ENCODE results near the gene GAA. TPM values are rescaled to one million over a fixed set of nuclear protein-coding genes. Genes with fewer than 3 reads are reported as not detected.

Gene GAA
- total RNA-seq, 4 donors from 2014 or later, result 42.1 to 131 (median 83.2) TPM

DNA sequence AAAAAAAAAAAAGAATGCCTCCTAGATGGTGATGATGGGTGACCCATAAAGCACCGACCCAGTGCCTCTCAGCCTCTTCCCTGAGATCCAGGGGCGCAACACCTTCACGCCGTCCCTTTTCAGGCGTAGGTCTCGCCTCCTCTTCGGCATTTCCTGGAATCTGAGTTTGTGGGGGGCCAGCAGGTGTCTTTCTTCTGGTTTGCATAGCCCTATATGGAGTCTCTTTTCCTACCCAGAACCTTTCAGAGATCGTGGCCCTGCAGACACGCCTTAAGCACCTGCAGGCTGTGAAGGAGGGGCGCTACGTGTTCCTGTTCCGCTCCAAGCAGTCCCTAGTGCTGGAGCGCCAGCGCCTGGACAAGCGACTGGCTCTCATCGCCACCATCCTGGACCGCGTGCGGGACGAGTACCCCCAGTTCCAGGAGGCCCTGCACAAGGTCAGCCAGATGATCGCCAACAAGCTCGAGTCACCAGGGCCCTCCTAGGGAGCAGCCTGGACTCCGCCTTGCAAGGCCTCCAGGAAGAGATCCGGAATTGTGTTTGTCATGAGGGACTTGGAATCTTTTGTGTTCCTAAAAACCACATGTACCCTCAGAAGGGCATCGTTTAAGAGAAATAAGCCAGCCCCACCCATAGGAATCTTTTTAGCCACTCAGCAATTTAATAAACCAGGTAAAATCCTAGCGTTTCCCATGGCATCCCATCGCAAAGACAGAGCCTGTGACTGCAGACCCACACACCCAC, 1.9 kb upstream of the GAA start:
- Histone ChIP-seq H3K36me3 (no peaks in the 10 kb centered on the region), H3K4me1 (peaks cover 10 to 17% of the 10 kb centered on the region in 2 donors), H3K4me3 (replicated peaks in 1 of 3) (no peak overlapping the region), H3K27me3 (no peaks in the 10 kb centered on the region), H3K9me3 (no peaks in the 10 kb centered on the region), H3K27ac (no peak overlapping the region)
- no peak for DNase-seq
- intact Hi-C loops (cut with DNase I), result loop anchor here (5.0 kb wide), 1 partner anchor 92 kb away; no protein-coding TSS in a partner anchor
- whole genome bisulfite sequencing, 2 donors, result 82 to 91% methylated on average over 19 to 27 of the region's 27 CpGs
- no peak for TF ChIP-seq POLR2A (IDR thresholded peaks at IDR 0.05)
- TF ChIP-seq, protein P1, sequence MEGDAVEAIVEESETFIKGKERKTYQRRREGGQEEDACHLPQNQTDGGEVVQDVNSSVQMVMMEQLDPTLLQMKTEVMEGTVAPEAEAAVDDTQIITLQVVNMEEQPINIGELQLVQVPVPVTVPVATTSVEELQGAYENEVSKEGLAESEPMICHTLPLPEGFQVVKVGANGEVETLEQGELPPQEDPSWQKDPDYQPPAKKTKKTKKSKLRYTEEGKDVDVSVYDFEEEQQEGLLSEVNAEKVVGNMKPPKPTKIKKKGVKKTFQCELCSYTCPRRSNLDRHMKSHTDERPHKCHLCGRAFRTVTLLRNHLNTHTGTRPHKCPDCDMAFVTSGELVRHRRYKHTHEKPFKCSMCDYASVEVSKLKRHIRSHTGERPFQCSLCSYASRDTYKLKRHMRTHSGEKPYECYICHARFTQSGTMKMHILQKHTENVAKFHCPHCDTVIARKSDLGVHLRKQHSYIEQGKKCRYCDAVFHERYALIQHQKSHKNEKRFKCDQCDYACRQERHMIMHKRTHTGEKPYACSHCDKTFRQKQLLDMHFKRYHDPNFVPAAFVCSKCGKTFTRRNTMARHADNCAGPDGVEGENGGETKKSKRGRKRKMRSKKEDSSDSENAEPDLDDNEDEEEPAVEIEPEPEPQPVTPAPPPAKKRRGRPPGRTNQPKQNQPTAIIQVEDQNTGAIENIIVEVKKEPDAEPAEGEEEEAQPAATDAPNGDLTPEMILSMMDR (IDR thresholded peaks at IDR 0.05), result no peak

DNA sequence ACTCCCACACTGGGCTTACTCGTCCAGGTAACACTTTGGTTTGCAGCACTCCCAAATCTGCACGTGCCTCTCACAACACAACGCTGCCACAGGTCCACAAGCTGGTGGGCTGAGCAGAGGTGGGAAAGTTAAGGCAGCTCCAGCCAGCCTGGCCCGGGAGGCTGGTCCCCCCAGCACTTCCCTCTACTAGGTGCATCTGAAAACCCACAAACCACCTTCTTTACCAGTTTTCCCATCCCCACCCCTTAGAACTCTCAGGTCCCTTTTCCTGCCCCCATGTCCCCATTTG, 1.4 kb upstream of the GAA start:
- Histone ChIP-seq H3K9me3 (no peaks in the 10 kb centered on the region), H3K4me1 (peaks cover 10 to 20% of the 10 kb centered on the region in 2 donors), H3K27ac (no peak overlapping the region), H3K4me3 (replicated peaks in 1 of 3) (no peak overlapping the region), H3K27me3 (no peaks in the 10 kb centered on the region), H3K36me3 (no peaks in the 10 kb centered on the region)
- intact Hi-C loops (cut with DNase I), result loop anchor here (5.0 kb wide), 1 partner anchor 93 kb away; no protein-coding TSS in a partner anchor
- DNase-seq, result no peak
- TF ChIP-seq, protein P1 (IDR thresholded peaks at IDR 0.05), result no peak
- TF ChIP-seq POLR2A (IDR thresholded peaks at IDR 0.05), result no peak
- 84 to 90% methylated on average over 4 of the region's 4 CpGs for WGBS, 2 donors

DNA sequence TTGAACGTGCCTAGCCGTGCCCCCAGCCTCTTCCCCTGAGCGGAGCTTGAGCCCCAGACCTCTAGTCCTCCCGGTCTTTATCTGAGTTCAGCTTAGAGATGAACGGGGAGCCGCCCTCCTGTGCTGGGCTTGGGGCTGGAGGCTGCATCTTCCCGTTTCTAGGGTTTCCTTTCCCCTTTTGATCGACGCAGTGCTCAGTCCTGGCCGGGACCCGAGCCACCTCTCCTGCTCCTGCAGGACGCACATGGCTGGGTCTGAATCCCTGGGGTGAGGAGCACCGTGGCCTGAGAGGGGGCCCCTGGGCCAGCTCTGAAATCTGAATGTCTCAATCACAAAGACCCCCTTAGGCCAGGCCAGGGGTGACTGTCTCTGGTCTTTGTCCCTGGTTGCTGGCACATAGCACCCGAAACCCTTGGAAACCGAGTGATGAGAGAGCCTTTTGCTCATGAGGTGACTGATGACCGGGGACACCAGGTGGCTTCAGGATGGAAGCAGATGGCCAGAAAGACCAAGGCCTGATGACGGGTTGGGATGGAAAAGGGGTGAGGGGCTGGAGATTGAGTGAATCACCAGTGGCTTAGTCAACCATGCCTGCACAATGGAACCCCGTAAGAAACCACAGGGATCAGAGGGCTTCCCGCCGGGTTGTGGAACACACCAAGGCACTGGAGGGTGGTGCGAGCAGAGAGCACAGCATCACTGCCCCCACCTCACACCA, 724 bp downstream of the GAA start:
- peak in 1 of 2 donors; percentile 25 for DNase-seq
- Histone ChIP-seq H3K4me1 (peaks cover 10 to 20% of the 10 kb centered on the region in 2 donors), H3K4me3 (replicated peaks in 1 of 3) (peak overlapping the region; percentile 32 to 93 (median 45)), H3K27me3 (no peaks in the 10 kb centered on the region), H3K36me3 (no peaks in the 10 kb centered on the region), H3K9me3 (no peaks in the 10 kb centered on the region), H3K27ac (peak overlapping the region in 2 of 3 donors; percentile 83 to 90)
- TF ChIP-seq, protein P1 (IDR thresholded peaks at IDR 0.05), result no peak
- TF ChIP-seq POLR2A (IDR thresholded peaks at IDR 0.05), result no peak
- intact Hi-C loops (cut with DNase I), result loop anchor here (5.0 kb wide), 1 partner anchor 95 kb away; no protein-coding TSS in a partner anchor
- WGBS, 2 donors, result 35 to 37% methylated on average over 19 to 21 of the region's 21 CpGs

DNA sequence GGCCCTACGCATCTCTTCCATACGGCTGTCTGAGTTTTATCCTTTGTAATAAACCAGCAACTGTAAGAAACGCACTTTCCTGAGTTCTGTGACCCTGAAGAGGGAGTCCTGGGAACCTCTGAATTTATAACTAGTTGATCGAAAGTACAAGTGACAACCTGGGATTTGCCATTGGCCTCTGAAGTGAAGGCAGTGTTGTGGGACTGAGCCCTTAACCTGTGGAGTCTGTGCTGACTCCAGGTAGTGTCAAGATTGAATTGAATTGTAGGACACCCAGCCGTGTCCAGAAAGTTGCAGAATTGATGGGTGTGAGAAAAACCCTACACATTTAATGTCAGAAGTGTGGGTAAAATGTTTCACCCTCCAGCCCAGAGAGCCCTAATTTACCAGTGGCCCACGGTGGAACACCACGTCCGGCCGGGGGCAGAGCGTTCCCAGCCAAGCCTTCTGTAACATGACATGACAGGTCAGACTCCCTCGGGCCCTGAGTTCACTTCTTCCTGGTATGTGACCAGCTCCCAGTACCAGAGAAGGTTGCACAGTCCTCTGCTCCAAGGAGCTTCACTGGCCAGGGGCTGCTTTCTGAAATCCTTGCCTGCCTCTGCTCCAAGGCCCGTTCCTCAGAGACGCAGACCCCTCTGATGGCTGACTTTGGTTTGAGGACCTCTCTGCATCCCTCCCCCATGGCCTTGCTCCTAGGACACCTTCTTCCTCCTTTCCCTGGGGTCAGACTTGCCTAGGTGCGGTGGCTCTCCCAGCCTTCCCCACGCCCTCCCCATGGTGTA, 1.5 kb downstream of the GAA start:
- H3K27me3 ChIP-seq, result no peaks in the 10 kb centered on the region
- 85 to 89% methylated on average over 15 of the region's 15 CpGs for WGBS, 2 donors
- no peak for DNase-seq
- H3K9me3 ChIP-seq, result no peaks in the 10 kb centered on the region
- H3K4me1 ChIP-seq, result peaks cover 10 to 20% of the 10 kb centered on the region in 2 donors
- no peak overlapping the region for H3K27ac ChIP-seq
- no peak overlapping the region for H3K4me3 ChIP-seq (replicated peaks in 1 of 3)
- no peak for TF ChIP-seq POLR2A (IDR thresholded peaks at IDR 0.05)
- TF ChIP-seq, protein P1 (IDR thresholded peaks at IDR 0.05), result no peak
- no peaks in the 10 kb centered on the region for H3K36me3 ChIP-seq
- intact Hi-C loops (cut with DNase I), result loop anchor here (5.0 kb wide), 1 partner anchor 96 kb away; no protein-coding TSS in a partner anchor
